HG03565 (cell line): ENCODE measurements around the gene MMP17.
"Not testable (repeated sequence)": the region's sequence is repeated elsewhere in the genome, so short reads cannot be mapped to it uniquely, and the experiment has no call there.

Experiments
- ATAC-seq: cut with Tn5 transposase; IDR thresholded peaks from one replicate; pipeline ENCODE4 v1.9.1; 2021; ENCODE audit warnings: mild to moderate bottlenecking, moderate library complexity; ENCODE audit not compliant: unreplicated experiment

MMP17 gene

DNA sequence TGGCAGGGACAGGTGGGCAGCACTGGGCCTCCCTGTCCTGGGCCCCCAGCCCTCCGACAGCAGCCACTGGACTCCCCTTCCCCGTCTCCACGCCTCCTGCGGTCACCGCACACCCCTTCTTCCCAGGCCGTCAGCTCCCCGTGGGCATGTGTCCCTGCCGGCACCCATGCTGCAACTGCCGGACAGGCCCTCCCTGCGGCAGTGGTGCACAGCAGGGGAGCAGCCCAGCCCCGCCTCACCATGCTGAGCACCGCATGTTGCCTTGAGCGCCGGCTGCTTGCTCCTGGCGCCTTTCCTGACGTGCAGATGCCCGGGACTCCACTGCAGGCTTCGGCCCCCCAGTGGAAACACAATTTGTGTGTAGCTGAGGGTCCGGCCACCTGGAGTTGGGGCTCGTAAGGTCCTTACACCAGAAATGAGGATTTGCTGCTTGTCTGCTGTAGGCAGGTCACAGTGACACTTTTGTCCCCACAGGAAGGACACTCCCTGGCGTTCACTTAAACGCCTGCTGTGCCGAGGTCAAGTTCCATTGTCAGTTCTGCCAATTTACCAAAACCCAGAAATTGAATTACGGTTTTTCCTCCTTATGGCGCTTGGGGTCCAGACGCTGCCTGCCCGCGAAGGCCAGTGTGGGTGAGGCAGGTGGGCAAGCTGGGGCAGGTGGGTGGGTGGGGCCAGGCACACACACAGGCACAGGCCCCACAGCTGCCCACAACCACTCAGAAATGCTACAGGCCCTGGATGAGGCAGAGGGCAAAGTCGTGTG is 28.2 kb upstream of the MMP17 start:
- no peak for ATAC-seq

DNA sequence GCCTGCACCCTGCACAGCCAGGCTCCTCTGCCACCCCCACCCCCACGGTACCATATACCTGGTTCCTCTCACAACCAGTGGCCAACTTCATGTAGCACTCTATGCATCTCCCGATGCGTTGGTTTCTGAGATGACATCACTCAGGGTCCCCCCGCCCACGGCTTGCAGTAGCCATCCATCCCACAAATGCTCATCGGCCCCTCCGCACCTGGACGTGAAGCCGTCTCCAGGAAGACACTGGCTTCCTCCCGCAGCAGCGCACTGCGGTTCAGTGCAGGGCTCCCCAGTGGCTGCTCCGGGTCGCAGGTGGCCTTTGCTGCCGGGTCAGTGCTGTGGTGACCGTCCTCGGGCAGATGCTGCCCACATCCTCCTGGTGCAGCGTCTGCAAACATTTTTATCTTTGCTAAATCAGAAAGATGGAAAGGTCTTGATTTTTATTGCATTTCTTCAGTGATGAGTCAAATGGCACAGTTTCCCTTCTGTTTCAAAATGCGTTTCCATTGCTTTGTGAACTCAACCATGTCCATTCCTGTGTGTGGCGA is 27.5 kb upstream of the MMP17 start:
- ATAC-seq, result no peak

DNA sequence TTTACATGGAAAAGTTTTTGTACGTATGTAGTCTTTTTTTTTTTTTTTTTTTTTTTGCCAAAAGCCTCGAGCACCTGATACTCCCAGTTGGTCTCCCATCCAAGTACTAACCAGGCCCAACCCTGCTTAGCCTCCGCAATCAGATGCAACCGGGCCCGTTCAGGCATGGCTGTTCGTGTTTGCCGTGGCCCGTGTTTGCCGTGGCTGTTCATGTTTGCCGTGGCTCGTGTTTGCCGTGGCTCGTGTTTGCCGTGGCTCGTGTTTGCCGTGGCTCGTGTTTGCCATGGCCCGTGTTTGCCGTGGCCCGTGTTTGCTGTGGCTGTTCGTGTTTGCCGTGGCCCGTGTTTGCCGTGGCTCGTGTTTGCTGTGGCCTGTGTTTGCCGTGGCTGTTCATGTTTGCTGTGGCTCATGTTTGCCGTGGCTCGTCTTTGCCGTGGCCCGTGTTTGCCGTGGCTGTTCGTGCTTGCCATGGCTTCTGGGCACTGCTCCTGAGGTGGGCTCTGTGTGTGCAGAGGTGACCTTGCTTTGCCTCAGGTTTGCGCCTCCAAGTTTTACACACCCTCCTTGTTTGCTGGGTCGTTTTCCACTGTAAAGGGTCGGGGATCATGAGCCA is 26.8 kb upstream of the MMP17 start:
- ATAC-seq, result no peak

DNA sequence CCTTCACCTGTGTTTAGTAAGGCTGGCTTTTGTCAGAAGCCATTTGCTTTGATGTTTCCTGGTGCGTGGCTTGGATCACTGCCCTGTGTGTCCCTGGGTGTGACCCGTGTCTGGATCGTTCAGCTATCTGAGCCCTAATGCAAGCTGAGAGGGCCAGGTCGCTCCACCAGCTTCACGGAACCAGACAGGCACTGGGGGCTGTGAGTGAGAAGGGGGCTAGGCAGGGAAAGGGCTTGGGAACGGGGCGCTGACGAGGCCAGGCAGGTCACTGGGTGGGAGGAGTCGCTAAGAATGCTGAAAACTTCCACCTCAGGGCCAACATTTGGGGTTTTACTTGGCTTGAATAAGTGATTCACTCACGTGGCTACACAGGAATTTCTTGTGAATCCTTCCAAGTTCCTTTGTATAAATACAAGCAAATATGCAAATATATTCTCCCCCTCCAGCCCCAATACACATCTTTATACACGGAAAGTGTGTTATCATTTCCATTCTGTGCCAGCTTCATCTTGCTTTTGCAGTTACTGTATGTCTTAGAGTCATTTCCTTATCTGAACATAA is 24.2 kb upstream of the MMP17 start:
- no peak for ATAC-seq

DNA sequence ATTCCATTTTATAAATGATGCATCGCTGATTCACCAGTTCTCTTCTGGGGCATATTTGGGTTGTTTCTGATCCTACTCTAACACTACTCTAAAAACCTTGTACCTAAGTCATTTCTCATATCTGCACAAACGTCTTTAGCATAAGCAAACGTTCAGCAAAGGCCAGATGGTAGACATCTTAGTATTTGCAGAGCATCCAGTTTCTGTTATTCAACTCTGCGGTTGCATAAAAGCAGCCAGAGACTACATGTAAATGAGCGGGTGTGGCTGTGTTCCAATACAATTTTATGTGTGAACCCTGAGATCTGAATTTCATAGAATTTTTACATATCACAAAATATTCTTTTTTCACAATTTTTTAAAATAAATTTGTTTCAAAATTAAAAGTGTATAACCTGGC is 22.8 kb upstream of the MMP17 start:
- ATAC-seq, result no peak

DNA sequence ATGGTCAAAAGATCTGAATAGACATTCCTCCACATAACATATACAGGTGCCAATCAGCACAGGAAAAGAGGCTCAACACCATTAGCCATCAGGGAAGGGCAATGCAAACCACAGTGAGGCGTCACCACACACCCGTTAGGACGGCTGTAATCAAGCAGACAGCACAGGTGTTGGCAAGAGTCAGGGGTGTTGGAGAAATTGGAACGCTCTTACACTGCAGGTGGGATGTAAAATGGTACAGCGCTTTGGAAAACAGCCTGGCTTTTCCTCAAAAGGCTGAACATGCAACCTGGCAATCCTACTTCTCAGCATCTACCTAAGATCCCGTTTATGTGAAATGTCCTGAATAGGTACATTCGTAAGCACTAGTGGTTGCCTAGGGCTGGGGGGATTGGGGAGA is 21.5 kb upstream of the MMP17 start:
- no peak for ATAC-seq

DNA sequence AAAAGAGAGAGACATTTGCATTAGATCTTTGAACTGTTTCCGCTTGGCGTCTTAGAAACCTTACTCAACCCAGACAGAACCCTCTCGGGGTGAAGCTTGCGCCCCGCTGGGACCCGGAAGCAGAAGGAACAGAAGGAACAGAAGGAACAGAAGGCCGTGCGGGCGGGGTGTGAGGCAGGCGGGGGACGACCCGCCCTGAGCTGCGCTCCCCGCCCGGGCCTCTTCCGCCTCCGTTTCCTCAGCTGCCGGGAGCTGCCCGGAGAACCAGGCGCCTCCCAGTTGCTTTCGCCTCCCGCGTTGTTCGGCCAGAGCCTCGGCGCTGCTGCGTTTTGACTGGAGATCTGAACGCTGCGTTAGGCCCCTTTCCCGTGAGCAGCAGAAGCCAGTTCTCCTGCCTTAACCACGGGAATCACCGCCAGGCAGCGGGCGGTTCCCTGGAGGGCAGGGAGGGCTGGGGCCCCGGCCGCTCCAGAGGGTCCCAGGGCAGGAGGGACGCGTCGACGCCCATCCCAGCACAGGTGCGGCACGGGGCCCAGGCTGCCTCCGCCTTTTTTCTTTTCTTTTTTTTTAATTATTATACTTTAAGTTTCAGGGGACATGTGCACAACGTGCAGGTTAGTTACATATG is 19.3 kb upstream of the MMP17 start:
- ATAC-seq, result no peak

DNA sequence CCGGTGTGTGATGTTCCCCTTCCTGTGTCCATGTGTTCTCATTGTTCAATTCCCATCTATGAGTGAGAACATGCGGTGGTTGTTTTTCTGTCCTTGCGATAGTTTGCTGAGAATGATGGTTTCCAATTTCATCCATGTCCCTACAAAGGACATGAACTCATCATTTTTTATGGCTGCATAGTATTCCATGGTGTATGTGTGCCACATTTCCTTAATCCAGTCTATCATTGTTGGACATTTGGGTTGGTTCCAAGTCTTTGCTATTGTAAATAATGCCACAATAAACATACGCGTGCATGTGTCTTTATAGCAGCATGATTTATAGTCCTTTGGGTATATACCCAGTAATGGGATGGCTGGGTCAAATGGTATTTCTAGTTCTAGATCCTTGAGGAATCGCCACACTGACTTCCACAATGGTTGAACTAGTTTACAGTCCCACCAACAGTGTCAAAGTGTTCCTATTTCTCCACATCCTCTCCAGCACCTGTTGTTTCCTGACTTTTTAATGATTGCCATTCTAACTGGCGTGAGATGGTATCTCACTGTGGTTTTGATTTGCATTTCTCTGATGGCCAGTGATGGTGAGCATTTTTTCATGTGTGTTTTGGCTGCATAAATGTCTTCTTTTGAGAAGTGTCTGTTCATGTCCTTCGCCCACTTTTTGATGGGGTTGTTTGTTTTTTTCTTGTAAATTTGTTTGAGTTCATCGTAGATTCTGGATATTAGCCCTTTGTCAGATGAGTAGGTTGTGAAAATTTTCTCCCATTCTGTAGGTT is 18.5 kb upstream of the MMP17 start:
- not testable (repeated sequence) for ATAC-seq

DNA sequence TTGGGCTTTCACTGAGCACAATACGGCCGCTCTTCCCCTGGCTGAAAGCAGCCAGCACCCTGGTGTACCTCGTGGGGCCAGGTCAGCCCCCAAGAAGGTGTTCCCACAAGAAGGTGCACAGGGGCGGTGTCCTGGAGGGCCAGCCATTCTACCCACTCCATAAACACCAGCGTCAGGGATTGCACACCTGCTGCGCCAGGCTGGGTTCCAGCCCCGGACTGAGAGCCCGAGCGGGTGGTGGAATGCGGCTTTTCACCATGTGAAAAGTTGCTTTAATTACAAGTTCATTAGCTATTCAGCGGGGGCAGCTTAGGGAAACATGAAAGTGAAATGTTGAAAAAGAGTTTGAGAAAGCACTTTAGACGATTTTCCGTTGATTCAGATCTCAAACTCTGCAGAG is 17.5 kb upstream of the MMP17 start:
- no peak for ATAC-seq

DNA sequence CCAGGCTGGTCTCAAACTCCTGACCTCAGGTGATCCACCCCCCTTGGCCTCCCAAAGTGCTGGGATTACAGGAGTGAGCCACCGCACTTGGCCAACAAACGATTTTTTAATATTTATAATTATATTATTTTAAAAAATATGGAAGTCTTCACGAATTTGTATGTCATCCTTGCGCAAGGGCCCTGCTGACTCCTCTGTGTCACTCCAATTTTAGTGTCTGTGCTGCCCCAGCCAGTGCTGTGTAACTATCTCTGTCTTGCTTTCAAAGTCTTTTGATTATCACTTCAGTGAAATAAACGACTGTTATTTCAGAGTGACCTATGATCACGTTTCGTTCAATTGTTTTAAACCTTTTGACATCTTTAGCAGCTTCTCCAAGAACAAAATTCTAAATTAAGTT is 13.1 kb upstream of the MMP17 start:
- no peak for ATAC-seq

DNA sequence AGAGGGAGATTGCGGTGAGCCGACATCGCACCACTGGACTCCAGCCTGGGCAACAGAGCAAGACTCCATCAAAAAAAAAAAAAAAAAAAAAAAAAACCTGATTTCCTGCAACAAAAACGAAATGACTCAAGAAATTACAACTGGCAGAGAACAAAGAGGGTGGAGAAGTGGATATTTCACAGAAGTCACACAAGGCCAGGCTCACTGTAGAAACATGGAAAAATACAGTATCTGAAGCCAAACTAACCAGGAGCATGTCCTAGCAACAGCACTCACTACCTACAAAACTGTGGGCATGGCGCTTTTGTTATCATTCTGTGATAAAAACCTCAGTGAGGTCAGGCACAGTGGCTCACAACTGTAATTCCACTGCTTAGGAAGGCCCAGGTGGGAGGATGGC is 11.7 kb upstream of the MMP17 start:
- no peak for ATAC-seq

DNA sequence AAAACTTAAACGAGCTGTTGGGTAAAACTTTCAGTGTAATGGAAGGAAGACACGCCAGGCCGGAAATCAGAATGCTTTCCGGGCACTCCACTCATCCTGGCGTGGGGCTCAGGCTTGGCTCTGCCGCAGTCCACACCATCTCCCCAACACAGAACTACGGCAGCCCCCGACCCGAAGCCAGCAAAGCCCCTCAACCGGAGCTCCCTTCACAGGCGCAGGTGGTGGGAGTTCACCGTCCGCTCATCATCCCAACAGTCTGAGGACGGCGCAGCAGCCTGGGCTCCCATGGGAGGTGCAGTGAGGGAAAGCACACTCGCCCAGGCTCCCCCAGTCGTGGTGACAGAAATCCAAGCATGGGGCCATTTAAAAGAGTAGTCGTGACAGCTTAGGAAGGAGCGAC is 11.0 kb upstream of the MMP17 start:
- ATAC-seq, result no peak

DNA sequence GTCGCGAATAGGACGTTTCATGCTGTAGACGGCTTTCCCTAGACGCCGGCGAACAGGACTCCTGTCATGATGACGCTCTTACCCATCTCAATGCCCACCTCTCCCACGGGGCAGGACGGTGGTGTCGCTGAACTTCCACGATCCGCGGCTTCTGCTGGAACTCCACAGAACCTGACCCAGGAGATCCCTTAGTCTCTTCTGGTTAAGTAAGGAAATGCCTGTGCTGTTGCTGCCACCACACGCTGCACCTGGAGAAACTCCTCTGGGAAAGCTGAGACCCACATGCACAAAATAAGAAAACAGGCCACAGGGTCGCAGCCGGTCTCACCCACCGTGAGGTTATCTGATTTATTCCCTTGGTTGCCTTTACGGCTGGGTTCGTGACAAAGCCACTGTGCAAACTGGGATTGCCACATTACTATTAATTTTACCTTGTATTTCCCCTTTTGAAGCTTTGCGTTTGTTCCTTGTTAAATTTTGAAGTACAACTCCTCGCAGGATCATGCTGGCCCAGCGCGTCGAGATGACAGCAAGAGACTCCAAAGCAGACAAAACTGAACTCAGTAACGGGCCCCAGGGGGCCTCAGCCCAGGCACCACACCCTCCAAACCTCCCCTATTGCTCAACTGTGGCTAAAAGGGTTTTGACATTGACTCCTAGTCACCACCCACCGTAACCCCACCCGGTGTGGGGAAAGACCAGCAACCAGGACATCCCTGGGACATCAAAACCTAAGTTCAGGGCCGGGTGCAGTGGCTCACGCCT is 9.2 kb upstream of the MMP17 start:
- ATAC-seq, result no peak

DNA sequence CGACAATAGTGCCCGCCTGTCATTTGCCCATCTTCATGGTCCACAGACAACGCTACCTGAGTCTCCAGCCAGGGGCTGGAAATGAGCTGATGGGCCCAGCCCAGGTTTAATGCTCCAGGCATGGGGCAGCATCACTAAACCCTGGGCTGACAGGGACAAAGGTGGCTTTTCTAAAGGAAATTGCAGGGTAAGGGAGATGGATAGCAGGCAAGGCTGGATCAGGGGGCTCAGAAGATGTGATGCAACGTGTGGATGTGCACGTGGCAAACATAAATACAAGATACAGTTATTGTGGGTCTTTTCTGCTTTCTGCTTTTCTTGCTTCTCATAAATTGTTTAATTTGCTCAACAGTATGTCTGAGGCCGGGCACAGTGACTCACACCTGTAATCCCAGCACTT is 3.7 kb upstream of the MMP17 start:
- no peak for ATAC-seq

DNA sequence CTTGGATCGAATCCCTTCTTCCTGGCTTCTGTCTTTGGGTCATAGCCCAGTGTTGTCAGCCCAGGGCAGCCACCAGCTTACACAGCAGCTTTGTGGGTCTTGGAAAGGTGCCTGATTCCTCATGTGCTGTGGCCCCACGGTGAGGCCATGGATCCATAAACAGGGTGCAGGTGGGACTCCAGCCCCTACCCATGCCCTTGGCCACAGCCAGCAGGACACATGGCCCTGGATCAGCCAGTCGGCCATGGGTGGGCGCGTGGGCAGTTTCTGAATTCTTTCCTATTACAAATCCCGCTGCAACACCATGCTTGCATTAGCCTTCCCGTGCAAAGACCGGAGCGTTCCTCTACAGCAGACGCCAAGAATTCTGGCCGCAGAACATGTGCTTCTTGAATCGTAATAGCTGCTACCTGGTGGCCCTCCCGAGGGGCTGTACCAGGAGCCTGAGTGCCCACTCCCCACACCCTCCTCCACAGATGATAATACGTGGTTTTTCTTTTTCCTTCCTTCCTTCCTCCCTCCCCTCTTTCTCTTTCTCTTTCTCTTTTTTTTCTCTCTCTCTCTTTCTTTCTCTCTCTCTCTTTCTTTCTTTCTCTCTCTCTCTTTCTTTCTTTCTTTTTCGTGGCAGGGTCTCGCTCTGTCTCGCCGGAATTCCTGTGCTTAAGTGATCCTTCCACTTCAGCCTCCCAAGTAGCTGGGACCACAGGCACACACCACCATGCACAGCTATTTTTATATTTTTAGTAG is 2.9 kb upstream of the MMP17 start:
- no peak for ATAC-seq

DNA sequence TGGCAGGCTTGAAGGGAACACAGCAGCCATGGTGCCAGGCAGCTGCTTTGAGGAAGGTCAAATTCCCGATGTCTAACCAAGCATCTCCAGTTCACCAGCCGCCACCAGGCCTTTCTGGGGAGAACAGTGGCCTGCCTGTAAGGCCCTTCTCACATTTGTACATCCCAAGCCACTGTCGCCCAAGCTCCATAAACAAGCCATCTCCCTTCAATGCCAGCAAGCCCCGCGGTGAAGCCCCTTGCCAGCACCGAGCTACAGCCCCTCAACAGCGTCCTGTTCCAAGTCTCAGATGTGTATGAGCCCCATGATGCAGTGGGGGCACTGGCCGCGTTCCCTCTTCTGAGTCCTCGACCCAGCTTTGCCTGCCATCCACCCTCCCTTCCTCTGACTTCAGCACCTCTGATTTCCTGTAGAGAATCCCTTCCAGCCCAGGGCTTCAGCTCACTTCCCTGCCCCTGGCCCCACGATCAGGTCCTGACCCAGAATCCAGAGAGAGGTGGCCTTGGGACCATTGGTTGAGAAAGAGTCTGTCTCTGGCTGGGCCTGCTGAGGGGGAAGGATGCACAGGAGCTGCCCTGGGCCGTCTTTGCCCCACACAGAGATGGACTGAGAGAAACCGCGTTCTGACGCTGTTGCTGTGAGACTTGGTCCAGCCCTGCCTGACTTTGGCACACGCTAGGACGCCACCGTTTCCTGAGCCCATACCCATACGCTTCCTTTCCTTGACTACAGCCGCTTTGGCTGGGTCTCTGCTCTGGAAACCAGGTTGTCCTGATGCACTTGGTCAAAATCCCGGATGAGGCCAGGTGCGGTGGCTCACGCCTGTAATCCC is 1.9 kb upstream of the MMP17 start:
- no peak for ATAC-seq

DNA sequence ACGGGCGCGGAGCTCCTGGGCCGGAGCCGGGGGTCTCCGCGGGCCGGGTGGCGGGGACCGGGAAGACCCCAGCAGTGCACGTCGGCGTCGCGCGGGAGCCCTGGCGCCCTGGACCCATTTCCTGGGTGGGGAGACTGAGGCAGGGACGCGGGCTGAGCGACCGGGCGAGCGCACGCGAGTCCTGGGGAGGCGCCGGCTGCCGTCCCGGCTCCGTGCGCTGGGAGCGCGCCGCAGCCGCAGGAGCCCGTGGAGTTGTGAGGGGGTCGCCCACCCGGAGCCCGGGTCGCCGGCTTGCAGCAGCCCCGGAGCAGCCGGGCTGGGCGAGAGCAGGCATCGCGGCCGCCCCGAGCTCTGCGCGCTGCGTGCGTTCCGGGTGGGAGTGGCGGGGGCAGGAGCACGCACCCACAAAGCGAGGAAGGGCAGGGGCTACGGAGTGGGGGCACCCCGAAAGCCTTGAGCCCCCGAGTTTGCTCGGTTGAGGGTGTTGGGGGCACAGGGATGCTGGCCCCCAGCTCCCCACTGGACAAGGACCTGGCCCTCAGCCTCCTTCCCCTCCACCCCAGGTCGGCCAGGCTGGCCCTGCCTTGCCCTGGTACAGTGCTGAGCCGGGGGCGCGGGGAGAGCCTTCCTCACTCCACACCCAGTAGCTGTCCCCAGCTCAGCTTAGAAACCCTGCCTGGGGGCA is 620 bp downstream of the MMP17 start:
- ATAC-seq, result no peak

DNA sequence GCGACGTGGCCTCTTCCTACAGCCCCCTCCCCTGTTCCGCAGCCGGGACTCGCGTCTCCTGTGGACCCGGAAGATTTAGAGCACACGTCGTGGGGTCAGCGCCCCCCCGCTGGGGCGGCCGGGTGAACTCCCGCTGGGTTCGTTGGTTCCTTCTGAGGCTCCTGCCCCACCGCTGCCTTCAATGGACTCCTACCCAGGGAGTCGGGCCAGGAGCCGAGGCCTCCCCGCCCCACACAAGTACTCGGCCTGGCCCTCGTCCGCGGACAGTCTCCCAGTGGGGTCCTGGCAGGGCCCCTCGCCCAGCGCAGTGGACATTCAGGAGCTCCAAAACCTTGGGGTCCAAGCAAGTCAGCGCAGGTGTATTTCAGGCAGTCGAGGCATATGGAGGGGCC is 1.2 kb downstream of the MMP17 start:
- no peak for ATAC-seq
